HG03354 (cell line): Measurements from ENCODE around the gene RNF213.

Experiments used
- ATAC-seq: cut with Tn5 transposase; IDR thresholded peaks from one replicate; pipeline ENCODE4 v1.9.1; 2021; ENCODE audit warnings: mild to moderate bottlenecking; ENCODE audit not compliant: unreplicated experiment, poor library complexity, severe bottlenecking

The RNF213 gene

GRCh38 chr17:80437532-80437931 is 176.9 kb downstream of the RNF213 start:
- no peak for ATAC-seq

GRCh38 chr17:80438806-80439205 is 178.2 kb downstream of the RNF213 start:
- ATAC-seq, result no peak

- no peak for ATAC-seq
These were observed 178.8 kb downstream of the RNF213 start for GRCh38 chr17:80439499-80439898.

GRCh38 chr17:80441133-80441578 is 180.5 kb downstream of the RNF213 start:
- ATAC-seq, result no peak

GRCh38 chr17:80441598-80442322 is 181.1 kb downstream of the RNF213 start:
- ATAC-seq, result no peak

GRCh38 chr17:80442323-80442659 is 181.6 kb downstream of the RNF213 start:
- no peak for ATAC-seq

GRCh38 chr17:80442764-80443163 is 182.1 kb downstream of the RNF213 start:
- ATAC-seq, result no peak

- ATAC-seq, result no peak
These were observed 182.8 kb downstream of the RNF213 start for GRCh38 chr17:80443498-80443897.

- ATAC-seq, result no peak
These were observed 183.4 kb downstream of the RNF213 start for GRCh38 chr17:80443916-80444643.

GRCh38 chr17:80444644-80444979 is 184.0 kb downstream of the RNF213 start:
- ATAC-seq, result no peak

GRCh38 chr17:80445007-80445725 is 184.5 kb downstream of the RNF213 start:
- no peak for ATAC-seq

GRCh38 chr17:80445726-80446110 is 185.1 kb downstream of the RNF213 start:
- ATAC-seq, result no peak

- no peak for ATAC-seq
These were observed 186.2 kb downstream of the RNF213 start for GRCh38 chr17:80446645-80447405.

- ATAC-seq, result no peak
These were observed 187.1 kb downstream of the RNF213 start for GRCh38 chr17:80447790-80448189.
